ENCODE measurements around the gene DHRS7. TPM values are rescaled to one million over a fixed set of nuclear protein-coding genes. Genes with fewer than 3 reads are reported as not detected.

DHRS7 gene
- total and polyA plus RNA-seq, 9 of the 15 experiments (the other 6 are each of a cell fraction or from before 2014, with no cell fraction given) = 10.2 to 20.1 (median 15.7) TPM

- no peak for TF ChIP-seq PRMT5 (CRISPR knock-in tag; IDR thresholded peaks at IDR 0.05)
- TF ChIP-seq, protein P1, sequence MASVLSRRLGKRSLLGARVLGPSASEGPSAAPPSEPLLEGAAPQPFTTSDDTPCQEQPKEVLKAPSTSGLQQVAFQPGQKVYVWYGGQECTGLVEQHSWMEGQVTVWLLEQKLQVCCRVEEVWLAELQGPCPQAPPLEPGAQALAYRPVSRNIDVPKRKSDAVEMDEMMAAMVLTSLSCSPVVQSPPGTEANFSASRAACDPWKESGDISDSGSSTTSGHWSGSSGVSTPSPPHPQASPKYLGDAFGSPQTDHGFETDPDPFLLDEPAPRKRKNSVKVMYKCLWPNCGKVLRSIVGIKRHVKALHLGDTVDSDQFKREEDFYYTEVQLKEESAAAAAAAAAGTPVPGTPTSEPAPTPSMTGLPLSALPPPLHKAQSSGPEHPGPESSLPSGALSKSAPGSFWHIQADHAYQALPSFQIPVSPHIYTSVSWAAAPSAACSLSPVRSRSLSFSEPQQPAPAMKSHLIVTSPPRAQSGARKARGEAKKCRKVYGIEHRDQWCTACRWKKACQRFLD (CRISPR knock-in tag; IDR thresholded peaks at IDR 0.05) = no peak
- no peak for TF ChIP-seq MYC (IDR thresholded peaks at IDR 0.05; ENCODE audit: low read depth, low read length)
- TF ChIP-seq MYC (CRISPR knock-in tag; IDR thresholded peaks at IDR 0.05; ENCODE audit: borderline replicate concordance, low read depth) = no peak
- no peak for TF ChIP-seq ZNF785 (CRISPR knock-in tag; IDR thresholded peaks at IDR 0.05)
- TF ChIP-seq DNMT1 (IDR thresholded peaks at IDR 0.05) = no peak
- no peak for TF ChIP-seq HNRNPLL (IDR thresholded peaks at IDR 0.05; ENCODE audit: low read depth, low read length, poor library complexity, severe bottlenecking)
Measured at GRCh38 chr14:60206837-60207533, 41.8 kb upstream of the DHRS7 start (continued).

DNA sequence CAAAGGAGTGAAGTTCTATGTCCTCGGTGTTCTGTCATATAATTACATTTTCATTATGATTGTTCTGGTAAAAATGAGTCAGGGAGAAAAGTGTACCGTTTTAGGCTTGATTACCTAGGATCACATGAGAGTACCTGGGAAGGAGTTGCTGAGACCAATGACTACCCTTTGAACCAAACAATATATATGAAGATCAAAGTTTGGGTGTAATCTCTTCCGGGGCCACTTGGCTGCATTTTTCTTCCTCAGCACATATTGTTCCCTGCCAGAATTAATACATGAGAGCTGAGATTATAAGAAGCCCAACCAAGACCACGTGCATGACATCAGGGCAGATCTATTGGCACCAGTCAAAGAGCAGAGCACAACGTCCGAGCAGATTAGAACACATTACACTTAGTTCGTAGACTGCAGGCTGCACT is 41.1 kb upstream of the DHRS7 start:
- Histone ChIP-seq H3K9me1 (ENCODE audit: control insufficient read depth, insufficient read depth, low read length) (no peaks in the 10 kb centered on the region), H3K9ac (ENCODE audit: insufficient read depth in 1 of 2, low read depth in 2 of 2, low read length in 2 of 2) (no peak overlapping the region), H3K36me3 (ENCODE audit: control insufficient read depth, insufficient read depth, low read length) (no peaks in the 10 kb centered on the region), H3K9me3 (replicated peaks; ENCODE audit: control insufficient read depth, insufficient read depth, low read depth, low read length) (no peaks in the 10 kb centered on the region), H3K79me2 (ENCODE audit: control insufficient read depth, insufficient read depth, low read length) (no peaks in the 10 kb centered on the region), H2AFZ (ENCODE audit: low read depth, low read length) (0 out of 2 replicates have a peak overlapping the region, but pooled peaks have one; percentile 40), H3K4me2 (ENCODE audit: insufficient read depth, low read length) (no peak overlapping the region), H4K20me1 (replicated peaks; ENCODE audit: control insufficient read depth, insufficient read depth, low read length) (no peaks in the 10 kb centered on the region), H3K27me3 (ENCODE audit: control insufficient read depth in 2 of 2, insufficient read depth in 2 of 2, low read length in 2 of 2) (no peaks in the 10 kb centered on the region), H3K27ac (ENCODE audit: extremely low read depth, low read depth, low read length) (no peak overlapping the region), H3K4me3 (no peak overlapping the region), H3K4me1 (replicated peaks in 1 of 2; ENCODE audit: control insufficient read depth in 2 of 2, insufficient read depth in 2 of 2, low read length in 2 of 2) (no peaks in the 10 kb centered on the region)
- 19% methylated on average over 7 of the region's 7 CpGs for WGBS (ENCODE audit: insufficient coverage, low coverage, missing lambda C conversion rate)
- in situ Hi-C loops (cut with MboI) (loop anchor here (10.0 kb wide), 1 partner anchor 129 kb away; no protein-coding TSS in a partner anchor), intact Hi-C loops (cut with micrococcal nuclease) (no loop called here)
- POLR2A ChIA-PET = no interaction called here
- no peak for FAIRE-seq
- BruUV-seq (replicated peaks) = no TSS peak
- ATAC-seq = no peak; the same call in 2 of the 3 replicates
- DNase-seq (ENCODE audit: extremely low read depth in 1 of 4, low spot score in 3 of 4) = no peak
- TF ChIP-seq GATAD2B (IDR thresholded peaks at IDR 0.05; ENCODE audit: borderline replicate concordance) (no peak), ZNF324 (CRISPR knock-in tag; IDR thresholded peaks at IDR 0.05) (no peak), DDX20 (tag; IDR thresholded peaks at IDR 0.05; ENCODE audit: low read depth) (no peak)
- CTCF ChIA-PET (ENCODE audit: low intra/inter-chr PET ratio) = interaction anchor here (0.7 kb wide), 1 partner anchor 351 kb away, joined by 3 read pairs; no protein-coding TSS in a partner anchor
